Loucy (cell line): ENCODE measurements around the gene ZNF48.

Source experiments
- H2AFZ ChIP-seq: fragments of 200-600 bp; sonication (generic); 2 replicates; pipeline ENCODE4 v1.6.0; 2016; ENCODE audit warnings: antibody characterized with exemption, mild to moderate bottlenecking, low read length, moderate library complexity
- H3F3A ChIP-seq: fragments of 200-600 bp; 2 replicates; pipeline ENCODE4 v1.6.0; 2016; ENCODE audit warnings: antibody characterized with exemption, low read depth, mild to moderate bottlenecking
- H3K27me3 ChIP-seq: fragments of 200-600 bp; sonication (generic); 2 replicates; pipeline ENCODE4 v1.6.1; 2014; ENCODE audit warnings: low read length, mild to moderate bottlenecking; ENCODE audit not compliant: insufficient read depth, poor library complexity, severe bottlenecking
- H3K36me3 ChIP-seq: fragments of 200-600 bp; sonication (generic); 2 replicates; pipeline ENCODE4 v1.6.1; 2016; ENCODE audit warnings: low read length; ENCODE audit not compliant: insufficient read depth
- H3K4me1 ChIP-seq: fragments of 200-600 bp; sonication (generic); 2 replicates; pipeline ENCODE4 v1.5.1; 2014; ENCODE audit warnings: low read length, mild to moderate bottlenecking; ENCODE audit not compliant: insufficient read depth, poor library complexity, severe bottlenecking
- H3K4me2 ChIP-seq: fragments of 200-600 bp; sonication (generic); 2 replicates; pipeline ENCODE4 v1.6.0; 2014; ENCODE audit warnings: antibody characterized with exemption, low read length, low read depth, mild to moderate bottlenecking; ENCODE audit not compliant: poor library complexity, severe bottlenecking
- H3K4me3 ChIP-seq: fragments of 200-600 bp; sonication (generic); 2 replicates; pipeline ENCODE4 v1.5.1; 2014; ENCODE audit warnings: low read length, mild to moderate bottlenecking, mixed read lengths; ENCODE audit not compliant: poor library complexity, severe bottlenecking
- H3K79me2 ChIP-seq: fragments of 200-600 bp; sonication (generic); 2 replicates; pipeline ENCODE4 v1.6.1; 2014; ENCODE audit warnings: low read length; ENCODE audit not compliant: insufficient read depth
- H3K9ac ChIP-seq: fragments of 200-600 bp; sonication (generic); 2 replicates; pipeline ENCODE4 v1.6.0; 2014; ENCODE audit warnings: mild to moderate bottlenecking, low read depth, low read length, moderate library complexity; ENCODE audit not compliant: poor library complexity, severe bottlenecking
- H3K9me2 ChIP-seq: fragments of 200-600 bp; sonication (generic); replicated peaks from 2 replicates; pipeline ENCODE4 v1.6.1; 2016; ENCODE audit warnings: low read depth, low read length, mixed read lengths
- H3K9me3 ChIP-seq: fragments of 200-600 bp; sonication (generic); 2 replicates; pipeline ENCODE4 v1.6.1; 2014; ENCODE audit warnings: mild to moderate bottlenecking, antibody characterized with exemption, low read length, low read depth; ENCODE audit not compliant: insufficient read depth
- H4K20me1 ChIP-seq: fragments of 200-600 bp; sonication (generic); 2 replicates; pipeline ENCODE4 v1.6.0; 2014; ENCODE audit warnings: antibody characterized with exemption, low read length, mild to moderate bottlenecking; ENCODE audit not compliant: insufficient read depth, poor library complexity, severe bottlenecking
- CTCF ChIP-seq: fragments of 200-600 bp; sonication (generic); conservative IDR thresholded peaks from 2 replicates; pipeline ENCODE4 v1.5.1; 2014; ENCODE audit warnings: mild to moderate bottlenecking, antibody characterized with exemption, low read length
- EZH2phosphoT487 ChIP-seq: fragments of 200-600 bp; IDR thresholded peaks from 2 replicates; pipeline ENCODE4 v1.6.1; 2018; ENCODE audit warnings: antibody characterized with exemption, mild to moderate bottlenecking, moderate library complexity, borderline replicate concordance

ZNF48 gene

GRCh38 chr16:30351001-30351441, 44.2 kb upstream of the ZNF48 start:
- H3K79me2 ChIP-seq = peaks cover 38% of the 10 kb centered on the region
- no peaks in the 10 kb centered on the region for H3K9me2 ChIP-seq
- peaks cover 5% of the 10 kb centered on the region; the same call in 1 of the 2 replicates for H3F3A ChIP-seq
- H4K20me1 ChIP-seq = peaks cover 12% of the 10 kb centered on the region
- peak overlapping the region; percentile 3 for H3K4me2 ChIP-seq
- no peaks in the 10 kb centered on the region for H3K27me3 ChIP-seq
- H3K4me1 ChIP-seq = peaks cover 27% of the 10 kb centered on the region
- no peak overlapping the region for H3K4me3 ChIP-seq
- TF ChIP-seq EZH2phosphoT487 = no peak
- no peak for TF ChIP-seq CTCF
- no peaks in the 10 kb centered on the region for H3K9me3 ChIP-seq
- no peak overlapping the region for H3K9ac ChIP-seq
- H3K36me3 ChIP-seq = peaks cover 19% of the 10 kb centered on the region; the same call in 1 of the 2 replicates
- no peak overlapping the region for H2AFZ ChIP-seq

- peaks cover 20% of the 10 kb centered on the region; the same call in 1 of the 2 replicates for H3K36me3 ChIP-seq
- peaks cover 33% of the 10 kb centered on the region for H3K4me1 ChIP-seq
These were observed 43.4 kb upstream of the ZNF48 start for GRCh38 chr16:30351586-30352419.

More at GRCh38 chr16:30351586-30352419, 43.4 kb upstream of the ZNF48 start:
- H3K79me2 ChIP-seq = peaks cover 44% of the 10 kb centered on the region
- peaks cover 12% of the 10 kb centered on the region for H4K20me1 ChIP-seq
- H3K9me2 ChIP-seq = no peaks in the 10 kb centered on the region
- peaks cover 5% of the 10 kb centered on the region; the same call in 1 of the 2 replicates for H3F3A ChIP-seq
- no peaks in the 10 kb centered on the region for H3K27me3 ChIP-seq
- TF ChIP-seq EZH2phosphoT487 (no peak), CTCF (no peak)
- no peaks in the 10 kb centered on the region for H3K9me3 ChIP-seq
- no peak overlapping the region for H2AFZ ChIP-seq
- no peak overlapping the region for H3K9ac ChIP-seq
- no peak overlapping the region for H3K4me2 ChIP-seq
- H3K4me3 ChIP-seq = no peak overlapping the region
